NCI-H345 treated with DMSO at 0.1 percent for 48 hours (cell line): ENCODE data around the gene MRPL24.
"Not testable (repeated sequence)": the region's sequence is repeated elsewhere in the genome, so short reads cannot be mapped to it uniquely, and the experiment has no call there.

Experiments used
- DNase-seq: peaks from one replicate; lab custom pipeline; 2025; ENCODE audit not compliant: unreplicated experiment; lab: John Stamatoyannopoulos, UW

MRPL24 gene

GRCh38 chr1:156760092-156760795 is 19.4 kb upstream of the MRPL24 start:
- no peak for DNase-seq

GRCh38 chr1:156757572-156758253 is 16.8 kb upstream of the MRPL24 start:
- DNase-seq, result not testable (repeated sequence)

GRCh38 chr1:156756355-156756754 is 15.5 kb upstream of the MRPL24 start:
- no peak for DNase-seq

GRCh38 chr1:156755527-156755950 is 14.7 kb upstream of the MRPL24 start:
- DNase-seq, result no peak

- DNase-seq, result no peak
Measured at GRCh38 chr1:156754219-156754618, 13.3 kb upstream of the MRPL24 start.

GRCh38 chr1:156752843-156753482 is 12.1 kb upstream of the MRPL24 start:
- DNase-seq, result no peak

- peak; percentile 83 for DNase-seq
Measured at GRCh38 chr1:156751757-156752481, 11.0 kb upstream of the MRPL24 start.

GRCh38 chr1:156751451-156751756 is 10.5 kb upstream of the MRPL24 start, which contains the start of gene HDGF:
HDGF (minus strand) TSS chr1:156751675; CDS start chr1:156751429, 246 bp downstream.
- DNase-seq, result no peak

- DNase-seq, result no peak
Measured at GRCh38 chr1:156750711-156751450, 10.0 kb upstream of the MRPL24 start.

- DNase-seq, result no peak
Measured at GRCh38 chr1:156750191-156750672, 9.3 kb upstream of the MRPL24 start.

- DNase-seq, result no peak
Measured at GRCh38 chr1:156749419-156750118, 8.7 kb upstream of the MRPL24 start.

- no peak for DNase-seq
Measured at GRCh38 chr1:156748670-156749418, 8.0 kb upstream of the MRPL24 start.

GRCh38 chr1:156747742-156748669 is 7.1 kb upstream of the MRPL24 start:
- DNase-seq, result no peak

GRCh38 chr1:156746728-156747631 is 6.1 kb upstream of the MRPL24 start:
- DNase-seq, result peak; percentile 34

GRCh38 chr1:156746406-156746727 is 5.5 kb upstream of the MRPL24 start:
- DNase-seq, result no peak

GRCh38 chr1:156745881-156746280 is 5.0 kb upstream of the MRPL24 start:
- no peak for DNase-seq

- DNase-seq, result no peak
Measured at GRCh38 chr1:156744786-156745419, 4.0 kb upstream of the MRPL24 start.
